Common myeloid progenitor, CD34-positive (primary cell): ENCODE measurements around the gene ARHGEF2. TPM values are rescaled to one million over a fixed set of nuclear protein-coding genes. Genes with fewer than 3 reads are reported as not detected.
A peak's percentile ranks its signal among the peaks of the same experiment; 100 is the strongest.

Experiments used
- CTCF ChIA-PET: fragments of 350-600 bp; sonication (Branson Sonifier 250); formaldehyde crosslinking; loops from one replicate; lab custom pipeline; 2021; ENCODE audit warnings: antibody characterized with exemption; lab: Charles Lee
- POLR2A ChIA-PET: fragments of 350-600 bp; sonication (Branson Sonifier 250); formaldehyde crosslinking; loops from one replicate; lab custom pipeline; 2021; ENCODE audit warnings: antibody characterized with exemption; lab: Charles Lee
- DNase-seq, 3 donors: peaks; one replicate each; pipeline versions ENCODE4 v3.0.0 to v3.0.0-alpha.2; 2013
- H3K27ac ChIP-seq, 2 experiments: 1 replicate in 1 of 2; 2 replicates in 1 of 2; pipeline ENCODE4 v1.7.0; 2013; ENCODE audit warnings: inconsistent platforms in 2 of 2, low read length in 2 of 2, mild to moderate bottlenecking in 2 of 2, low read depth in 1 of 2, moderate library complexity in 1 of 2; ENCODE audit not compliant: severe bottlenecking in 2 of 2, insufficient read depth in 1 of 2, poor library complexity in 1 of 2
- H3K27me3 ChIP-seq, 5 experiments: replicated peaks in 2 of 5; 1 replicate in 3 of 5; 2 replicates in 2 of 5; pipeline versions ENCODE4 v1.6.1 to v1.7.0; 2013; ENCODE audit warnings: low read length in 4 of 5, mild to moderate bottlenecking in 2 of 5, moderate library complexity in 2 of 5, inconsistent platforms in 1 of 5; ENCODE audit not compliant: insufficient read depth in 5 of 5, control insufficient read depth in 4 of 5
- H3K36me3 ChIP-seq, 4 experiments: 1 replicate in 2 of 4; 2 replicates in 2 of 4; pipeline versions ENCODE4 v1.6.1 to v1.7.0; 2013; ENCODE audit warnings: low read length in 3 of 4, control low read depth in 1 of 4, mild to moderate bottlenecking in 1 of 4; ENCODE audit not compliant: control insufficient read depth in 4 of 4, insufficient read depth in 4 of 4
- H3K4me1 ChIP-seq, 4 experiments: 1 replicate in 3 of 4; 2 replicates in 1 of 4; pipeline versions ENCODE4 v1.6.1 to v1.7.1; 2013; ENCODE audit warnings: low read length in 3 of 4, mild to moderate bottlenecking in 3 of 4, control low read depth in 1 of 4, inconsistent platforms in 1 of 4, moderate library complexity in 1 of 4; ENCODE audit not compliant: control insufficient read depth in 4 of 4, insufficient read depth in 4 of 4; ENCODE audit errors: control extremely low read depth in 1 of 4
- H3K4me3 ChIP-seq, 7 experiments: 1 replicate in 4 of 7; 2 replicates in 3 of 7; pipeline versions ENCODE4 v1.5.1 to v1.7.0; 2013; ENCODE audit warnings: mild to moderate bottlenecking in 7 of 7, low read length in 6 of 7, moderate library complexity in 6 of 7, inconsistent platforms in 2 of 7, low read depth in 2 of 7, control low read depth in 1 of 7; ENCODE audit not compliant: insufficient read depth in 4 of 7, control insufficient read depth in 1 of 7; ENCODE audit errors: extremely low read depth in 1 of 7
- H3K9me3 ChIP-seq, 5 experiments: 1 replicate in 4 of 5; 2 replicates in 1 of 5; pipeline versions ENCODE4 v1.6.1 to v1.7.1; 2013; ENCODE audit warnings: low read length in 4 of 5, mild to moderate bottlenecking in 2 of 5, inconsistent platforms in 1 of 5, low read depth in 1 of 5, moderate library complexity in 1 of 5; ENCODE audit not compliant: control insufficient read depth in 4 of 5, insufficient read depth in 2 of 5; ENCODE audit errors: control extremely low read depth in 1 of 5
- WGBS: methylation state at CpG from one replicate; pipeline ENCODE4 v1.1.5; 2013; ENCODE audit not compliant: insufficient coverage; 5-methylcytosine and 5-hydroxymethylcytosine counted together
- polyA plus RNA-seq: library from polyadenylated mRNA; unstranded; fragments of 120-200 nt; gene quantifications from one replicate; pipeline ENCODE4 v1.2.1, GENCODE V29; 2013

ARHGEF2 gene
- polyA plus RNA-seq: 149 TPM

DNA sequence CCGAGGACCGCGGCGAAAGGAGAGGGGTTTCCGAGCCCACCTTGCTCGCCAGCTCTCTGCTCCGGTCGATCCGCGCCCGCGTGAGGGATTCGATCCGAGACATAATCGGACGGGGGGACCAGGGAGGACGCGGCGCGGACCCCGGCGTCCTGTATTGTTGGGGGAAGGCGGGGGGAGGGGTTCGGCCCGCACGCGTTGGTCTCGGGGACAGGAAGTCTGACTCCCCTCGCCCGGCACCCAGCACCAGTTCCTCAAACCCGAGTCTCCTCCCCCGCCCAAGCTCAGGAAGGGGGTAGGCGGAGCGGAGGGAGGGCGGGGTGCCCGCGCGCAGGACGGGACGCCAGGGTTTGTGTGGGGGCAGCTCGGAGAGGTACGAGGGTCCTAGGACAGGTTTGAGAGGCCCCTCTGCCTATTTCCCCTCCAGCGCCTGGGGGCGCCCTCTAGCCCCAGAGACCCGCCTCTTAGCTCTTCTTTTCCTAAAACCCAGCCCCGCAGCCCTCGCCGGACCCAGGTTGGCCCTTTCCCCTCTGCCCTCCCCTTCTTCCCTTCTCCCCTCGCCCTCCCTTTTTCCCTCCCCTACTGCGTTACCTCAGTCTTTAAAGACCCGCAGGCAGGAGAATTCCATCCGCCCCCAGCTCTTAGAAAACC lies at the start of gene ARHGEF2:
TSS of gene ARHGEF2 (minus strand) at position 223 of the 648 bp plus-strand sequence. CDS start at position 103, 120 bp downstream.
- CTCF ChIA-PET: interaction anchor here (0.7 to 12.5 kb wide), 7 partner anchors 11 to 41 kb away, joined by 3 to 208 read pairs (median 6); no protein-coding TSS in a partner anchor
- WGBS: 0% methylated on average over 24 of the region's 52 CpGs
- Histone ChIP-seq H3K4me1 (peaks cover 44 to 87% (median 83%) of the 10 kb centered on the region in 4 experiments), H3K27me3 (no peaks in the 10 kb centered on the region), H3K36me3 (peaks cover 0 to 9% (median 2%) of the 10 kb centered on the region in 4 experiments), H3K9me3 (no peaks in the 10 kb centered on the region), H3K4me3 (peak within 1 kb of the TSS; percentile 79 to 99 (median 92)), H3K27ac (peak within 1 kb of the TSS; percentile 87 to 95)
- peak; percentile 87 to 96 (median 93) for DNase-seq
- POLR2A ChIA-PET: interaction anchor here (0.6 to 4.9 kb wide), 7 partner anchors 10 to 215 kb away, joined by 3 to 60 read pairs (median 3); no protein-coding TSS in a partner anchor

DNA sequence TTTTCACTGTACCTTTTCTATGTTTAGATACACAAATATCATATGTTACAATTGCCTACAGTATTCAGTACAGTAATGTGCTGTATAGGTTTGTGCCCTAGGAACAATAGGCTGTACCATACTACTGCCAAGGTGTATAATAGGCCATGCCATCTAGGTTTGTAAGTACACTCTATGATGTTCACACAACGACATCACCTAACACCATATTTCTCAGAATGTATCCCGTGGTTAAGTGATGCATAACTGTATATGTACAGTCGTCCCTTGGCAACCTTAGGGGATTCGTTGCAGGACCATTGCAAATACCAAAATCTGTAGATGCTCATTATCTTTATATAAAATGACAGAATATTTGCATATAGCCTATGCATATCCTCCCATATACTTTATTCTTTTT lies 48.2 kb upstream of the ARHGEF2 start:
- no peak for DNase-seq
- Histone ChIP-seq H3K4me1 (peaks cover 0 to 2% (median 0%) of the 10 kb centered on the region in 4 experiments), H3K9me3 (no peaks in the 10 kb centered on the region), H3K27ac (no peak overlapping the region), H3K27me3 (peaks cover 0 to 2% (median 0%) of the 10 kb centered on the region in 5 experiments), H3K4me3 (no peak overlapping the region), H3K36me3 (no peaks in the 10 kb centered on the region)
- ChIA-PET POLR2A (no interaction called here), CTCF (interaction anchor here (1.0 to 2.2 kb wide), 9 partner anchors 9 to 62 kb away, joined by 3 to 18 read pairs (median 4); no protein-coding TSS in a partner anchor)
- no CpG with 5 or more reads among the region's 4 CpGs for WGBS

DNA sequence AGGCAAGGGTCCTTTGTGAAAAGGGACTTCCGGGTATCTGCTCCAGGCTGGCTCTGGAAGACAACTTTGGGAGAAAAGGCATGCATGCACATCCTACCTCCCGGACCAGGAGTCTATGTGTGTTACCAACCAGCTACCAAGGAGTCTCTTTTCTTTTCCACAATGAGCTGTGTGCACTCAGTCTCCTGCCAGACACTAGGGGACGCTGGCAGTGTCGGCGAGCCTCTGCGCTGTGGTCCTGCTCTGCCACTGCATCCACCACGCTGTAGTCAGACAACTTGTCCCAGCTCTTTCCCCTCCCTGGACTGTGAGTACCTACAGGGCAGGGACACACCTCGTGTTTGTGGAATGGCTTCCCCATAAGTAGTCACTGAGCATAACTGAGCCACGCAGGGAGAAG lies 47.5 kb upstream of the ARHGEF2 start:
- Histone ChIP-seq H3K4me1 (peaks cover 2 to 6% (median 4%) of the 10 kb centered on the region in 4 experiments), H3K27me3 (peaks cover 0 to 2% (median 0%) of the 10 kb centered on the region in 5 experiments), H3K36me3 (no peaks in the 10 kb centered on the region), H3K27ac (no peak overlapping the region), H3K4me3 (no peak overlapping the region), H3K9me3 (no peaks in the 10 kb centered on the region)
- CTCF ChIA-PET: interaction anchor here (0.7 to 2.4 kb wide), 19 partner anchors 9 to 92 kb away, joined by 3 to 18 read pairs (median 4); partner anchors contain the start of genes KHDC4 and RAB25
- WGBS: 22% methylated on average over 9 of the region's 9 CpGs
- DNase-seq: peak; percentile 62 to 84 (median 82)
- POLR2A ChIA-PET: no interaction called here

DNA sequence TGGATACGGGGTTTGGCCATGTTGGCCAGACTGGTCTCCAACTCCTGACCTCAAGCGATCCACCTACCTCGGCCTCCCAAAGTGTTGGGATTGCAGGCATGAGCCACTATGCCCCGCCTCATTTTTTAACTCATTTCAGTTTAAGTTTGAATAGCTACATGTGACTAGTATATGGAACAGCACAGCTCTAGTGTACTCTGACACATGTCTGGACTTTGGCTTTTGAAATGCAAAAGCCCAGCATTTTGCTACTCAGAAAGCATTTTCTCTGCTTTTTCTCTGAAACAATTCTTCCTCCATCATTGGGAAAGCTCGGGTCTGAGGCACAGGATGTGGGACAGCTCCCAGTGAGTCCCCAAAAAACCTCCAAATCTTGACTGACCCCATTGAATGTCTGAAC lies 46.5 kb upstream of the ARHGEF2 start:
- WGBS: 93% methylated on average over 4 of the region's 5 CpGs
- Histone ChIP-seq H3K27ac (no peak overlapping the region), H3K27me3 (peaks cover 0 to 2% (median 0%) of the 10 kb centered on the region in 5 experiments), H3K36me3 (no peaks in the 10 kb centered on the region), H3K9me3 (no peaks in the 10 kb centered on the region), H3K4me3 (no peak overlapping the region), H3K4me1 (peaks cover 4 to 12% (median 9%) of the 10 kb centered on the region in 4 experiments)
- no peak for DNase-seq
- CTCF ChIA-PET: interaction anchor here (0.8 to 2.4 kb wide), 10 partner anchors 8 to 82 kb away, joined by 3 to 18 read pairs (median 4); partner anchors contain the start of genes LAMTOR2 and RAB25
- POLR2A ChIA-PET: no interaction called here

DNA sequence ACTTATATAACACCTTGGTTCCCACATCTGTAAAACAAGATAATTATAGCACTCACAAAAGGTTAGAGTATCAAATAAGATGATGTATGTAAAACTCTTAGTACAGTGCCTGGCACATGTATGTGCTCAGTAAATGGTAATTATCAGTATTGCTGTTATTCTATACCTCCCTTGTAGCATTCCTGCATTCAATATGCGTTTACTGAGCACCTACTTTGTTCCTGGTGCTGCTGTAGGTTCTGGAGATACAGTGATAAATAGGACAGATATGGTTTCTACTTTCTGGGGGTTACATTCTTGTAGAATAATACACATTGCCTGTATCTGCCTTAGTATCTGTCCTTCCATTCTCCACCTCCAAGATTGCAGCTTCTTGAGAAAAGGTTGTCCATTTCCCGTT lies 43.6 kb upstream of the ARHGEF2 start:
- POLR2A ChIA-PET: no interaction called here
- no peak overlapping the region for H3K27ac ChIP-seq
- WGBS: 70% methylated on average over 1 of the region's 2 CpGs
- H3K27me3 ChIP-seq: peaks cover 0 to 2% (median 0%) of the 10 kb centered on the region in 5 experiments
- peaks cover 4 to 15% (median 12%) of the 10 kb centered on the region in 4 experiments for H3K4me1 ChIP-seq
- CTCF ChIA-PET: interaction anchor here (0.6 to 1.7 kb wide), 3 partner anchors 10 to 28 kb away, joined by 3 to 6 read pairs (median 3); no protein-coding TSS in a partner anchor
- peaks cover 3 to 12% (median 9%) of the 10 kb centered on the region in 4 experiments for H3K36me3 ChIP-seq
- no peak overlapping the region for H3K4me3 ChIP-seq
- no peaks in the 10 kb centered on the region for H3K9me3 ChIP-seq
- no peak for DNase-seq

DNA sequence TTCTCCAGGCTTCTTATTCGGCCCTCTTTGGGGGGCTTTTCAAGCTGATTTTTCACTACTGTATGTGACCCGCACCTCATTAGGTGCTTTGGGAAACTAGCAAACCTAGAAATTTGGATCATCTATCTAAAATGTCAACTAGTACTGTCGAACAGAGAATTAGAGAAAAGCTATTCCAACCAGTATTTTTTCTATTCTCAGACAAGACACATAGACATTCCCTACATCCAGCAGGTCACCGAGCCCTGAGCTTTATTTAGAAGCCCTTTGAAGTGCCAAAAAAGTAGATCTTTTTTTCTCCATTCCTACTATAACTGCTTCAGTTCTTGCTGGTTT lies 42.7 kb upstream of the ARHGEF2 start:
- Histone ChIP-seq H3K4me3 (peak overlapping the region; percentile 81 to 94 (median 89)), H3K4me1 (peaks cover 4 to 14% (median 12%) of the 10 kb centered on the region in 4 experiments), H3K27ac (peak overlapping the region in 1 of 2 experiments; percentile 73), H3K9me3 (no peaks in the 10 kb centered on the region), H3K36me3 (peaks cover 7 to 19% (median 14%) of the 10 kb centered on the region in 4 experiments), H3K27me3 (peaks cover 0 to 2% (median 0%) of the 10 kb centered on the region in 5 experiments)
- ChIA-PET POLR2A (interaction anchor here (0.6 kb wide), 1 partner anchor 302 kb away, joined by 3 read pairs; no protein-coding TSS in a partner anchor), CTCF (interaction anchor here (0.6 to 1.7 kb wide), 4 partner anchors 11 to 45 kb away, joined by 3 to 6 read pairs (median 4); no protein-coding TSS in a partner anchor)
- DNase-seq: no peak
- 7% methylated on average over 3 of the region's 4 CpGs for WGBS
